Fibroblast of lung (primary cell): ENCODE measurements around the gene TNFSF13. TPM values are rescaled to one million over a fixed set of nuclear protein-coding genes. Genes with fewer than 3 reads are reported as not detected.

ENCODE experiments used
- DNase-seq, 2 donors: peaks; one replicate each; pipeline versions ENCODE4 v3.0.0 to v3.0.0-alpha.2; 2010; ENCODE audit warnings: low read depth in 2 of 2
- H2AFZ ChIP-seq: 2 replicates; pipeline ENCODE4 v1.5.1; 2012; ENCODE audit warnings: low read length, control low read depth, inconsistent platforms
- H3K27ac ChIP-seq: 2 replicates; pipeline ENCODE4 v1.5.1; 2011; ENCODE audit warnings: low read length, control low read depth; ENCODE audit not compliant: insufficient read depth
- H3K27me3 ChIP-seq: 2 replicates; pipeline ENCODE4 v1.5.1; 2011; ENCODE audit warnings: mild to moderate bottlenecking, low read length; ENCODE audit not compliant: control insufficient read depth, insufficient read depth
- H3K36me3 ChIP-seq: 2 replicates; pipeline ENCODE4 v1.5.1; 2011; ENCODE audit warnings: low read length; ENCODE audit not compliant: control insufficient read depth, insufficient read depth
- H3K4me1 ChIP-seq: 2 replicates; pipeline ENCODE4 v1.5.1; 2011; ENCODE audit warnings: low read length; ENCODE audit not compliant: control insufficient read depth, insufficient read depth; ENCODE audit errors: extremely low read depth
- H3K4me2 ChIP-seq: 2 replicates; pipeline ENCODE4 v1.5.1; 2011; ENCODE audit warnings: low read length, control low read depth; ENCODE audit not compliant: insufficient read depth; ENCODE audit errors: extremely low read depth
- H3K4me3 ChIP-seq, 4 experiments: fragments of 200-600 bp in 1 of 4; sonication (generic) in 1 of 4; replicated peaks in 1 of 4; 2 replicates each; pipeline ENCODE4 v1.5.1; 2011 to 2016; ENCODE audit warnings: low read length in 4 of 4, low read depth in 3 of 4, mild to moderate bottlenecking in 3 of 4, control low read depth in 2 of 4, inconsistent platforms in 1 of 4, mixed read lengths in 1 of 4; ENCODE audit not compliant: insufficient read depth in 1 of 4; ENCODE audit errors: control extremely low read depth in 1 of 4
- H3K79me2 ChIP-seq: 2 replicates; pipeline ENCODE4 v1.5.1; 2012; ENCODE audit warnings: mild to moderate bottlenecking, low read length, inconsistent platforms; ENCODE audit not compliant: control insufficient read depth, insufficient read depth
- H3K9ac ChIP-seq: 2 replicates; pipeline ENCODE4 v1.5.1; 2011; ENCODE audit warnings: mild to moderate bottlenecking, low read length, control low read depth; ENCODE audit not compliant: insufficient read depth
- H3K9me3 ChIP-seq: 2 replicates; pipeline ENCODE4 v1.5.1; 2012; ENCODE audit warnings: low read depth, low read length; ENCODE audit not compliant: control insufficient read depth, insufficient read depth
- H4K20me1 ChIP-seq: 2 replicates; pipeline ENCODE4 v1.5.1; 2011; ENCODE audit warnings: low read length; ENCODE audit not compliant: control insufficient read depth, insufficient read depth; ENCODE audit errors: extremely low read depth
- EZH2 ChIP-seq: IDR thresholded peaks from 2 replicates; pipeline ENCODE4 v1.5.1; 2012; ENCODE audit warnings: low read length, control low read depth, mild to moderate bottlenecking; ENCODE audit errors: missing control alignments
- polyA plus RNA-seq, 2 donors: library from polyadenylated mRNA; depleted of rRNA in 1 of 2; stranded (reverse) in 1 of 2; unstranded in 1 of 2; fragments of >200 nt; gene quantifications; 2 replicates each; pipeline ENCODE4 v1.2.1, GENCODE V29; 2011 to 2012; ENCODE audit warnings: missing spikeins in 1 of 2
- total RNA-seq: library from RNA; depleted of rRNA; stranded (reverse); fragments of >200 nt; gene quantifications from 2 replicates; pipeline ENCODE4 v1.2.1, GENCODE V29; 2014
- TF ChIP-seq, protein P1 (sequence below), 2 donors: IDR thresholded peaks in 1 of 2; conservative IDR thresholded peaks in 1 of 2; 1 replicate in 1 of 2; 2 replicates in 1 of 2; pipeline ENCODE4 v1.5.1; 2011 to 2012; ENCODE audit warnings: low read length in 2 of 2, control low read depth in 1 of 2, inconsistent platforms in 1 of 2, low read depth in 1 of 2, mild to moderate bottlenecking in 1 of 2

The TNFSF13 gene
- total and polyA plus RNA-seq, 2 donors (not counting 1 experiment from before 2014, with no cell fraction given) = 2.0 to 2.5 TPM

- Histone ChIP-seq H3K4me1 (peaks cover 17% of the 10 kb centered on the region), H3K27ac (peak overlapping the region; percentile 13), H3K4me2 (peak overlapping the region; percentile 61), H3K9ac (peak overlapping the region; percentile 1), H2AFZ (peak overlapping the region; percentile 28), H4K20me1 (no peaks in the 10 kb centered on the region), H3K4me3 (peak overlapping the region in 1 of 4 experiments; percentile 35), H3K9me3 (no peaks in the 10 kb centered on the region), H3K79me2 (peaks cover 11% of the 10 kb centered on the region), H3K36me3 (no peaks in the 10 kb centered on the region), H3K27me3 (no peaks in the 10 kb centered on the region)
- peak; percentile 72 to 77 for DNase-seq
- no peak for TF ChIP-seq EZH2
- TF ChIP-seq, protein P1, sequence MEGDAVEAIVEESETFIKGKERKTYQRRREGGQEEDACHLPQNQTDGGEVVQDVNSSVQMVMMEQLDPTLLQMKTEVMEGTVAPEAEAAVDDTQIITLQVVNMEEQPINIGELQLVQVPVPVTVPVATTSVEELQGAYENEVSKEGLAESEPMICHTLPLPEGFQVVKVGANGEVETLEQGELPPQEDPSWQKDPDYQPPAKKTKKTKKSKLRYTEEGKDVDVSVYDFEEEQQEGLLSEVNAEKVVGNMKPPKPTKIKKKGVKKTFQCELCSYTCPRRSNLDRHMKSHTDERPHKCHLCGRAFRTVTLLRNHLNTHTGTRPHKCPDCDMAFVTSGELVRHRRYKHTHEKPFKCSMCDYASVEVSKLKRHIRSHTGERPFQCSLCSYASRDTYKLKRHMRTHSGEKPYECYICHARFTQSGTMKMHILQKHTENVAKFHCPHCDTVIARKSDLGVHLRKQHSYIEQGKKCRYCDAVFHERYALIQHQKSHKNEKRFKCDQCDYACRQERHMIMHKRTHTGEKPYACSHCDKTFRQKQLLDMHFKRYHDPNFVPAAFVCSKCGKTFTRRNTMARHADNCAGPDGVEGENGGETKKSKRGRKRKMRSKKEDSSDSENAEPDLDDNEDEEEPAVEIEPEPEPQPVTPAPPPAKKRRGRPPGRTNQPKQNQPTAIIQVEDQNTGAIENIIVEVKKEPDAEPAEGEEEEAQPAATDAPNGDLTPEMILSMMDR (conservative IDR thresholded peaks at IDR 0.05 in 1 of 2, IDR thresholded peaks at IDR 0.05 in 1 of 2; ENCODE audit: low read depth in 1 of 2, low read length in 2 of 2) = no peak
These were observed 591 bp upstream of the TNFSF13 start for GRCh38 chr17:7557775-7558543.

- no peaks in the 10 kb centered on the region for H3K9me3 ChIP-seq
- no peaks in the 10 kb centered on the region for H3K27me3 ChIP-seq
- H2AFZ ChIP-seq = no peak overlapping the region
- peaks cover 25% of the 10 kb centered on the region for H3K79me2 ChIP-seq
- H3K9ac ChIP-seq = no peak overlapping the region
- H3K27ac ChIP-seq = no peak overlapping the region
- no peaks in the 10 kb centered on the region for H4K20me1 ChIP-seq
- H3K4me1 ChIP-seq = peaks cover 21% of the 10 kb centered on the region
- DNase-seq = no peak
- peaks cover 8% of the 10 kb centered on the region for H3K36me3 ChIP-seq
- H3K4me3 ChIP-seq = no peak overlapping the region
- H3K4me2 ChIP-seq = no peak overlapping the region
- no peak for TF ChIP-seq EZH2
- TF ChIP-seq, protein P1 (conservative IDR thresholded peaks at IDR 0.05 in 1 of 2, IDR thresholded peaks at IDR 0.05 in 1 of 2; ENCODE audit: low read depth in 1 of 2, low read length in 2 of 2) = no peak
These were observed 996 bp downstream of the TNFSF13 start for GRCh38 chr17:7559320-7560171.
